Naive thymus-derived CD4-positive, alpha-beta T cell (primary cell): ENCODE data around the gene AGAP1. TPM values are rescaled to one million over a fixed set of nuclear protein-coding genes. Genes with fewer than 3 reads are reported as not detected.

Source experiments
- ATAC-seq: fragments of 150-1000 bp; cut with Tn5 transposase; 2 replicates; pipeline ENCODE4 v1.10.0; 2021; ENCODE audit warnings: mild to moderate bottlenecking, moderate library complexity
- CTCF ChIA-PET: fragments of 350-600 bp; sonication (Branson Sonifier 250); formaldehyde crosslinking; loops from one replicate; lab custom pipeline; 2021; ENCODE audit warnings: antibody characterized with exemption; lab: Charles Lee
- POLR2A ChIA-PET: fragments of 350-600 bp; sonication (Branson Sonifier 250); formaldehyde crosslinking; loops from one replicate; lab custom pipeline; 2021; ENCODE audit warnings: antibody characterized with exemption, inconsistent platforms; lab: Charles Lee
- DNase-seq, 9 donors: peaks; one replicate each; pipeline versions ENCODE4 v3.0.0 to v3.0.0-alpha.2; 2020 to 2022; ENCODE audit warnings: mixed read lengths in 1 of 9
- H3K27ac ChIP-seq: one replicate; pipeline ENCODE4 v1.7.0; 2013; ENCODE audit warnings: mild to moderate bottlenecking, low read depth, low read length, moderate library complexity
- H3K27me3 ChIP-seq, 2 donors: one replicate each; pipeline ENCODE4 v1.7.0; 2013; ENCODE audit warnings: low read length in 2 of 2, mild to moderate bottlenecking in 2 of 2, moderate library complexity in 2 of 2; ENCODE audit not compliant: control insufficient read depth in 2 of 2, insufficient read depth in 2 of 2
- H3K36me3 ChIP-seq, 3 experiments: 1 replicate in 2 of 3; 2 replicates in 1 of 3; pipeline ENCODE4 v1.7.0; 2013; ENCODE audit warnings: low read length in 3 of 3, mild to moderate bottlenecking in 3 of 3, moderate library complexity in 1 of 3; ENCODE audit not compliant: insufficient read depth in 3 of 3, control insufficient read depth in 2 of 3
- H3K4me1 ChIP-seq, 2 donors: one replicate each; pipeline ENCODE4 v1.7.0; 2013; ENCODE audit warnings: low read length in 2 of 2, mild to moderate bottlenecking in 2 of 2, moderate library complexity in 1 of 2; ENCODE audit not compliant: control insufficient read depth in 2 of 2, insufficient read depth in 2 of 2
- H3K4me3 ChIP-seq: 2 replicates; pipeline ENCODE4 v1.7.0; 2013; ENCODE audit warnings: mild to moderate bottlenecking, low read length
- H3K9me3 ChIP-seq, 3 experiments: 1 replicate in 2 of 3; 2 replicates in 1 of 3; pipeline ENCODE4 v1.7.0; 2013; ENCODE audit warnings: low read length in 3 of 3; ENCODE audit not compliant: control insufficient read depth in 2 of 3
- H3K27ac Mint-ChIP-seq, 9 donors: one replicate each; pipeline ENCODE4 v1.8.0; 2020 to 2022; ENCODE audit warnings: mixed read lengths in 9 of 9, mild to moderate bottlenecking in 8 of 9, moderate library complexity in 5 of 9, inconsistent platforms in 2 of 9
- H3K27me3 Mint-ChIP-seq, 5 donors: one replicate each; pipeline ENCODE4 v1.8.0; 2021 to 2022; ENCODE audit warnings: mixed read lengths in 5 of 5, mild to moderate bottlenecking in 1 of 5
- H3K36me3 Mint-ChIP-seq, 5 donors: one replicate each; pipeline ENCODE4 v1.8.0; 2020 to 2022; ENCODE audit warnings: mixed read lengths in 5 of 5, mild to moderate bottlenecking in 3 of 5, inconsistent platforms in 1 of 5
- H3K4me1 Mint-ChIP-seq, 7 donors: one replicate each; pipeline ENCODE4 v1.8.0; 2020 to 2022; ENCODE audit warnings: mixed read lengths in 7 of 7, mild to moderate bottlenecking in 3 of 7, inconsistent platforms in 1 of 7
- H3K4me3 Mint-ChIP-seq, 10 donors: one replicate each; pipeline ENCODE4 v1.8.0; 2020 to 2022; ENCODE audit warnings: mild to moderate bottlenecking in 10 of 10, mixed read lengths in 10 of 10, moderate library complexity in 6 of 10, inconsistent platforms in 2 of 10
- H3K9me3 Mint-ChIP-seq, 11 donors: one replicate each; pipeline ENCODE4 v1.8.0; 2020 to 2022; ENCODE audit warnings: mixed read lengths in 11 of 11, mild to moderate bottlenecking in 4 of 11, inconsistent platforms in 1 of 11, moderate library complexity in 1 of 11
- intact Hi-C, 2 donors: fragments of 100-400 bp; cut with micrococcal nuclease; formaldehyde crosslinking; loops; one replicate each; pipeline ENCODE4 v1.15.1; 2023
- polyA plus RNA-seq, 2 donors: library from polyadenylated mRNA; unstranded; fragments of 300-500 nt; fragmentation: Illumina TruSeq; gene quantifications; one replicate each; pipeline ENCODE4 v1.2.3, GENCODE V29; 2021
- total RNA-seq, 6 experiments: library from RNA in 5 of 6; stranded (reverse) in 5 of 6; gene quantifications; 1 replicate in 5 of 6; 2 replicates in 1 of 6; pipeline ENCODE4 v1.2.3 and lab custom pipeline; 2021 to 2026

The AGAP1 gene
- total and polyA plus RNA-seq, 7 experiments from 2014 or later: 0.35 to 9.6 (median 0.85) TPM; not detected in 2

DNA sequence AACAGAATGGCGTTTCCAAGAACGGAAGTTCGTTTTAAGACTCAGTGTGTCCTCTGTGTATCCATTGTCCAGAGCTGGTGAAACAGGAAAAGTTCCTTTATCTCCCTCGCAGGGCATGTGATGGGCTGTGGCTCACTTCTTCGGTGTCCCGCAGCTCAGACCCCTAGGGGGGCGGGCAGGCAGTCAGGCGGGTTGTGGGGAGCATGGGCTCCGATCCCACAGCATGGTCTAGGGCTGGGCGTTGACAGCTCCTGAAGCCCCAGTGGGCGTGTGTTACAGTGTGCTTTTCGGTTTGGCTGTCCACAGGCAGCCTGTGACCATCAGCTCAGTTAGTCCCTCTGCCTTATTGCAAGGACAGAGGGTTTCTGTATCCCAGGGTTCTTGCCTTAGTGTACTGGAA is 319.6 kb downstream of the AGAP1 start:
- ATAC-seq: no peak
- Mint-ChIP-seq H3K27ac (no peak overlapping the region), H3K27me3 (peaks cover 0 to 12% (median 0%) of the 10 kb centered on the region in 5 donors), H3K4me3 (no peak overlapping the region), H3K4me1 (no peaks in the 10 kb centered on the region), H3K36me3 (no peaks in the 10 kb centered on the region), H3K9me3 (peaks cover 0 to 2% (median 0%) of the 10 kb centered on the region in 11 donors)
- H3K9me3 ChIP-seq: no peaks in the 10 kb centered on the region
- no peaks in the 10 kb centered on the region for H3K4me1 ChIP-seq
- POLR2A ChIA-PET: no interaction called here
- CTCF ChIA-PET: no interaction called here
- H3K27ac ChIP-seq: no peak overlapping the region
- intact Hi-C loops: no loop called here
- no peak overlapping the region for H3K4me3 ChIP-seq
- no peaks in the 10 kb centered on the region for H3K27me3 ChIP-seq
- DNase-seq: no peak
- no peaks in the 10 kb centered on the region for H3K36me3 ChIP-seq

GRCh38 chr2:235820571-235820970 is 326.7 kb downstream of the AGAP1 start:
- Mint-ChIP-seq H3K27ac (no peak overlapping the region), H3K27me3 (peaks cover 0 to 7% (median 0%) of the 10 kb centered on the region in 5 donors), H3K9me3 (peaks cover 0 to 8% (median 4%) of the 10 kb centered on the region in 11 donors), H3K4me3 (no peak overlapping the region), H3K4me1 (no peaks in the 10 kb centered on the region), H3K36me3 (no peaks in the 10 kb centered on the region)
- Histone ChIP-seq H3K27me3 (no peaks in the 10 kb centered on the region), H3K9me3 (peaks cover 0 to 7% (median 0%) of the 10 kb centered on the region in 3 experiments), H3K4me1 (no peaks in the 10 kb centered on the region), H3K27ac (no peak overlapping the region), H3K4me3 (no peak overlapping the region), H3K36me3 (no peaks in the 10 kb centered on the region)
- DNase-seq (no peak), ATAC-seq (no peak)
- ChIA-PET POLR2A (no interaction called here), CTCF (no interaction called here)
- intact Hi-C loops: no loop called here

DNA sequence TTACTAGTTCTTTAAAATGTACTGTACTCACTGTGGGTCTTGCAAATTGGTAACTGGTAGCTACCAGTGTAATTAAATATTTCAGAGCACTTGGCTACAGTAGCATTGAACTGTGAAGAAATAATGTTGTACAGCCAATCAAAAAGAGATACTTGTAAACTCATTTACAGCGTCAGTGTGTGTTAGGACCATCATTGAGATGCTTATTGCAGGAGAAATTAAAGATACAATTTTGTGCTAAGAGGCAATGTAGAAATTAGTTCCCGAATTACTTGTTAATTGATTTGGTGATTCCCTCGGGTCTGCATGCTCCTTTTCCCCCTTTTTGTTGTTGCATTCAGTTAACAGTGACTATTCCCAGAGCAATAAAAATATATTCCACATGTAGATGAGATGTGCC is 330.5 kb downstream of the AGAP1 start:
- Mint-ChIP-seq H3K27ac (no peak overlapping the region), H3K9me3 (peaks cover 0 to 8% (median 4%) of the 10 kb centered on the region in 11 donors), H3K36me3 (no peaks in the 10 kb centered on the region), H3K4me1 (no peaks in the 10 kb centered on the region), H3K4me3 (no peak overlapping the region), H3K27me3 (peaks cover 0 to 7% (median 0%) of the 10 kb centered on the region in 5 donors)
- H3K27me3 ChIP-seq: no peaks in the 10 kb centered on the region
- DNase-seq: no peak
- peaks cover 0 to 7% (median 0%) of the 10 kb centered on the region in 3 experiments for H3K9me3 ChIP-seq
- no peak overlapping the region for H3K4me3 ChIP-seq
- ChIA-PET POLR2A (no interaction called here), CTCF (no interaction called here)
- intact Hi-C loops: no loop called here
- no peaks in the 10 kb centered on the region for H3K36me3 ChIP-seq
- no peak overlapping the region for H3K27ac ChIP-seq
- ATAC-seq: no peak
- no peaks in the 10 kb centered on the region for H3K4me1 ChIP-seq

- intact Hi-C loops: no loop called here
- no peak for DNase-seq
- Mint-ChIP-seq H3K4me1 (no peaks in the 10 kb centered on the region), H3K36me3 (no peaks in the 10 kb centered on the region), H3K27me3 (peaks cover 0 to 12% (median 0%) of the 10 kb centered on the region in 5 donors), H3K4me3 (no peak overlapping the region), H3K27ac (no peak overlapping the region), H3K9me3 (peaks cover 0 to 8% (median 4%) of the 10 kb centered on the region in 11 donors)
- Histone ChIP-seq H3K9me3 (peaks cover 0 to 7% (median 0%) of the 10 kb centered on the region in 3 experiments), H3K4me1 (no peaks in the 10 kb centered on the region), H3K36me3 (no peaks in the 10 kb centered on the region), H3K27me3 (no peaks in the 10 kb centered on the region), H3K27ac (no peak overlapping the region), H3K4me3 (no peak overlapping the region)
- ChIA-PET POLR2A (no interaction called here), CTCF (no interaction called here)
- no peak for ATAC-seq
Measured at GRCh38 chr2:235825946-235826345, 332.1 kb downstream of the AGAP1 start.

DNA sequence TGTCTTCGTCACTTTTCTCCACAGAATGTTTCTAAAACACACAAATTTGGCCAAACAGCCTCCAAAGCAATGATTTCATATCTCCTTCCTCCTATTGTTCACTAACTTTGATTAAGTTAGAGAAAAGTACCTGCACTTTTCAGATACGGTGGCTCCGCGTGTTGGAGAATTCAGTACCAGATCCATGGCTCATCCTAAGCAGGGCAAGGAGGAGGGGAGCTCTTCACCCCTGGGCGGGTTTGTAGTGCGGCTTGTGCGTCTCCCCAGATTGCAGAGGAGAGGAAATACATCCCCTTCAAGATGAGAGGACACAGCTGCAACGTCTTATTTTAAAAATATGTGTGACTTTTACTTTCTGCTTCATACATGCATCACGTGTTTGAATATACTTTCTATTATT is 333.0 kb downstream of the AGAP1 start:
- intact Hi-C loops: no loop called here
- ChIA-PET CTCF (no interaction called here), POLR2A (no interaction called here)
- Histone ChIP-seq H3K36me3 (no peaks in the 10 kb centered on the region), H3K4me3 (no peak overlapping the region), H3K27ac (no peak overlapping the region), H3K4me1 (no peaks in the 10 kb centered on the region), H3K27me3 (no peaks in the 10 kb centered on the region), H3K9me3 (peaks cover 0 to 7% (median 0%) of the 10 kb centered on the region in 3 experiments)
- no peak overlapping the region for H3K4me3 Mint-ChIP-seq
- H3K36me3 Mint-ChIP-seq: no peaks in the 10 kb centered on the region
- H3K9me3 Mint-ChIP-seq: peaks cover 0 to 6% (median 4%) of the 10 kb centered on the region in 11 donors
- no peaks in the 10 kb centered on the region for H3K4me1 Mint-ChIP-seq
- ATAC-seq (no peak), DNase-seq (no peak)
- peaks cover 0 to 12% (median 0%) of the 10 kb centered on the region in 5 donors for H3K27me3 Mint-ChIP-seq
- no peak overlapping the region for H3K27ac Mint-ChIP-seq

DNA sequence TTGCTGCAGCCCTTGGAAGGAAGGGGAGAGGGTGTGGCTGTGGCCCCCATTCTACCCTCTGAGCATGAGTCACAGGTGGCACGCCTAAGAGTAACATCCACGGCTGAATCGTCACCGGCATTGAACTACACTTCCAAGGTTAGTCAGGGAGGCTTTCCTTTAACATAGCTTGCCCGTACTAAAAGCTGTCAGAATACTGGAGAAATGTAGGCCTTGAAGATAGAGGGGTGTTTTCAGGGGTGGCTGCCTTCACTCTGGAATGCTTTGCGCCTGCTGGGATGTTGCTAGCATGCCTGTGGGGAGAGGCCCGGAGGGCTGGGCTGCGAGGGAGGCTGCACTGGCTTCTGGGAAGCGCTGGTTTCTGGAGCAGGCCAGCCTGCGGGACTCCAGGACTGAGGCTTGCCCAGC is 333.7 kb downstream of the AGAP1 start:
- peaks cover 0 to 2% (median 0%) of the 10 kb centered on the region in 3 experiments for H3K9me3 ChIP-seq
- peaks cover 0 to 13% (median 0%) of the 10 kb centered on the region in 5 donors for H3K27me3 Mint-ChIP-seq
- no peak overlapping the region for H3K27ac Mint-ChIP-seq
- DNase-seq (no peak), ATAC-seq (no peak)
- H3K36me3 ChIP-seq: no peaks in the 10 kb centered on the region
- H3K9me3 Mint-ChIP-seq: peaks cover 0 to 2% (median 0%) of the 10 kb centered on the region in 11 donors
- H3K36me3 Mint-ChIP-seq: no peaks in the 10 kb centered on the region
- no peak overlapping the region for H3K27ac ChIP-seq
- H3K4me1 ChIP-seq: no peaks in the 10 kb centered on the region
- intact Hi-C loops: no loop called here
- H3K4me1 Mint-ChIP-seq: peaks cover 0 to 1% (median 0%) of the 10 kb centered on the region in 7 donors
- no peak overlapping the region for H3K4me3 Mint-ChIP-seq
- POLR2A ChIA-PET: no interaction called here
- CTCF ChIA-PET: no interaction called here
- no peak overlapping the region for H3K4me3 ChIP-seq
- H3K27me3 ChIP-seq: no peaks in the 10 kb centered on the region

DNA sequence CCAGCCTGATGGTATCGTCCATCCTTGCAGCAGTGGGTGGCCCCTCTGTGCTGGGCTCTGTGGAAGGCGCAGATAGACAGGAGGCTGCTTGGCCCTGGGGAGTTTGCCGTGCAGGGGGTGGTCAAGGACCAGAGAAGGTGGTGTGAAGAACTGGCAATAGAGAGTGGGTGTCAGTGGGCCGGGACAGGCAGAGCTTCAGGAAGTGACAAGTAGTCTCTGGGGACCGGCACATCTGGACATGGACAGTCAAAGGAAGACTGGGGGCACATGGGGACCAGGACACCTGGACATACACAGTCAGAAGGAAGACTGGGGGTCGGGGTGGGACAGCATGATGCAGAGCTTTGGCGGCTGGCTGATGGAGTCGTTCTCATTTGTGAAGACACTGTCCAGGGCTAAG is 335.9 kb downstream of the AGAP1 start:
- Mint-ChIP-seq H3K27me3 (peaks cover 0 to 25% (median 0%) of the 10 kb centered on the region in 5 donors), H3K4me1 (peaks cover 0 to 1% (median 0%) of the 10 kb centered on the region in 7 donors), H3K9me3 (peaks cover 0 to 3% (median 0%) of the 10 kb centered on the region in 11 donors), H3K36me3 (no peaks in the 10 kb centered on the region), H3K4me3 (no peak overlapping the region), H3K27ac (no peak overlapping the region)
- intact Hi-C loops: no loop called here
- POLR2A ChIA-PET: no interaction called here
- H3K27me3 ChIP-seq: no peaks in the 10 kb centered on the region
- H3K27ac ChIP-seq: no peak overlapping the region
- H3K4me1 ChIP-seq: no peaks in the 10 kb centered on the region
- H3K9me3 ChIP-seq: no peaks in the 10 kb centered on the region
- no peak for ATAC-seq
- H3K36me3 ChIP-seq: no peaks in the 10 kb centered on the region
- H3K4me3 ChIP-seq: no peak overlapping the region
- DNase-seq: no peak
- CTCF ChIA-PET: no interaction called here
